ELR (cell line): ENCODE data around the gene PLEKHG3.

Source experiments
- DNase-seq: peaks from one replicate; pipeline ENCODE4 v3.0.0-alpha.2; 2015; ENCODE audit warnings: low read depth

Gene PLEKHG3

GRCh38 chr14:64706593-64707193 lies 2.5 kb downstream of the PLEKHG3 start:
- DNase-seq, result no peak

- DNase-seq, result peak; percentile 95
Measured at GRCh38 chr14:64707661-64708060, 3.4 kb downstream of the PLEKHG3 start.

- DNase-seq, result peak; percentile 72
Measured at GRCh38 chr14:64708148-64709004, 4.2 kb downstream of the PLEKHG3 start.

GRCh38 chr14:64709126-64709525 lies 4.9 kb downstream of the PLEKHG3 start:
- DNase-seq, result no peak

- no peak for DNase-seq
Measured at GRCh38 chr14:64711039-64711438, 6.8 kb downstream of the PLEKHG3 start.

- no peak for DNase-seq
Measured at GRCh38 chr14:64713677-64714076, 9.5 kb downstream of the PLEKHG3 start.

- DNase-seq, result no peak
Measured at GRCh38 chr14:64714432-64715025, 10.3 kb downstream of the PLEKHG3 start.

GRCh38 chr14:64715146-64715627 lies 11.0 kb downstream of the PLEKHG3 start:
- no peak for DNase-seq

- DNase-seq, result no peak
Measured at GRCh38 chr14:64715628-64716412, 11.6 kb downstream of the PLEKHG3 start.

- peak; percentile 22 for DNase-seq
Measured at GRCh38 chr14:64717870-64718269, 13.6 kb downstream of the PLEKHG3 start.

GRCh38 chr14:64718762-64719161 lies 14.5 kb downstream of the PLEKHG3 start:
- DNase-seq, result no peak

- DNase-seq, result no peak
Measured at GRCh38 chr14:64719601-64720000, 15.4 kb downstream of the PLEKHG3 start.

- DNase-seq, result peak; percentile 98
Measured at GRCh38 chr14:64720131-64720576, 15.9 kb downstream of the PLEKHG3 start.

- no peak for DNase-seq
Measured at GRCh38 chr14:64721391-64721791, 17.2 kb downstream of the PLEKHG3 start.

- DNase-seq, result no peak
Measured at GRCh38 chr14:64721899-64722298, 17.7 kb downstream of the PLEKHG3 start.

- DNase-seq, result no peak
Measured at GRCh38 chr14:64722842-64723447, 18.7 kb downstream of the PLEKHG3 start.

GRCh38 chr14:64723691-64724577 lies 19.7 kb downstream of the PLEKHG3 start:
- DNase-seq, result no peak

- no peak for DNase-seq
Measured at GRCh38 chr14:64724578-64724930, 20.3 kb downstream of the PLEKHG3 start.

GRCh38 chr14:64725261-64725815 lies 21.1 kb downstream of the PLEKHG3 start:
- DNase-seq, result no peak

- DNase-seq, result peak; percentile 17
Measured at GRCh38 chr14:64725879-64726584, 21.8 kb downstream of the PLEKHG3 start.
